Measurements from ENCODE around the gene ST8SIA5.

DNA sequence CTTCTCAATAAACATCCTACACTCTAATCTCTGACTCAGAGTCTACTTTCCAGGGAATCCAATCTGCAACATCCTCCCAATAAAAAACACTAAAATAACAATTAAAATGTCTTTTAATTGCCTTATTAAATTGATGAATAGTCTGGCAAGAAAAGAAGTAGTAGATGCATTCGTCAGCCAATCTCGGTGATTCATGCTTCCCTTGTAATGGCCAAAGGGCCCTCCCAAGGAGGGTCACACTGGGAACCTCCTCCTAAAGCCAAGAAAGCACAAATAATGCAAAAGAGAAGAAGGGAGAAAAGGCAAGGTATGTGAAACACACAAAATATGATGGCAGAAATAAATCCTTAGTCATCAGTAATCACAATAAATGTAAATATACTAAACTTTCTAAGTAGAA is 16.8 kb downstream of the ST8SIA5 start:
- TF ChIP-seq, protein P1, sequence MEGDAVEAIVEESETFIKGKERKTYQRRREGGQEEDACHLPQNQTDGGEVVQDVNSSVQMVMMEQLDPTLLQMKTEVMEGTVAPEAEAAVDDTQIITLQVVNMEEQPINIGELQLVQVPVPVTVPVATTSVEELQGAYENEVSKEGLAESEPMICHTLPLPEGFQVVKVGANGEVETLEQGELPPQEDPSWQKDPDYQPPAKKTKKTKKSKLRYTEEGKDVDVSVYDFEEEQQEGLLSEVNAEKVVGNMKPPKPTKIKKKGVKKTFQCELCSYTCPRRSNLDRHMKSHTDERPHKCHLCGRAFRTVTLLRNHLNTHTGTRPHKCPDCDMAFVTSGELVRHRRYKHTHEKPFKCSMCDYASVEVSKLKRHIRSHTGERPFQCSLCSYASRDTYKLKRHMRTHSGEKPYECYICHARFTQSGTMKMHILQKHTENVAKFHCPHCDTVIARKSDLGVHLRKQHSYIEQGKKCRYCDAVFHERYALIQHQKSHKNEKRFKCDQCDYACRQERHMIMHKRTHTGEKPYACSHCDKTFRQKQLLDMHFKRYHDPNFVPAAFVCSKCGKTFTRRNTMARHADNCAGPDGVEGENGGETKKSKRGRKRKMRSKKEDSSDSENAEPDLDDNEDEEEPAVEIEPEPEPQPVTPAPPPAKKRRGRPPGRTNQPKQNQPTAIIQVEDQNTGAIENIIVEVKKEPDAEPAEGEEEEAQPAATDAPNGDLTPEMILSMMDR (IDR thresholded peaks at IDR 0.05; ENCODE audit: low read length), result no peak
- TF ChIP-seq EZH2 (IDR thresholded peaks at IDR 0.05; ENCODE audit: borderline replicate concordance, low read length), result no peak

Data from OCI-LY1 (cell line).